HG03066 (cell line): ENCODE results near the gene CARD10.

Experiments
- ATAC-seq: cut with Tn5 transposase; IDR thresholded peaks from one replicate; pipeline ENCODE4 v1.9.1; 2021; ENCODE audit warnings: low read depth; ENCODE audit not compliant: unreplicated experiment

The CARD10 gene

GRCh38 chr22:37519268-37520195 is at the start of gene CARD10:
TSS of gene CARD10 (minus strand) at chr22:37519415. CDS start at chr22:37519200, 215 bp downstream.
- no peak for ATAC-seq

- ATAC-seq, result no peak
Measured at GRCh38 chr22:37568448-37569008, 49.3 kb upstream of the CARD10 start.

- no peak for ATAC-seq
Measured at GRCh38 chr22:37568012-37568411, 48.8 kb upstream of the CARD10 start.

- no peak for ATAC-seq
Measured at GRCh38 chr22:37566903-37567798, 47.9 kb upstream of the CARD10 start.

GRCh38 chr22:37566329-37566837 is 47.2 kb upstream of the CARD10 start:
- ATAC-seq, result no peak

- ATAC-seq, result no peak
Measured at GRCh38 chr22:37565830-37566229, 46.6 kb upstream of the CARD10 start.

- no peak for ATAC-seq
Measured at GRCh38 chr22:37564111-37564711, 45.0 kb upstream of the CARD10 start.

- ATAC-seq, result no peak
Measured at GRCh38 chr22:37563153-37564081, 44.2 kb upstream of the CARD10 start.

GRCh38 chr22:37562049-37562875 is 43.0 kb upstream of the CARD10 start:
- ATAC-seq, result no peak

GRCh38 chr22:37561212-37562048 is 42.2 kb upstream of the CARD10 start:
- ATAC-seq, result no peak

GRCh38 chr22:37560608-37561211 is 41.5 kb upstream of the CARD10 start:
- no peak for ATAC-seq

- ATAC-seq, result no peak
Measured at GRCh38 chr22:37559901-37560607, 40.8 kb upstream of the CARD10 start, which contains the start of gene CDC42EP1. TSS of gene CDC42EP1 (plus strand) at chr22:37560480. CDS start at chr22:37566350, 5,870 bp downstream.

- no peak for ATAC-seq
Measured at GRCh38 chr22:37559521-37559900, 40.3 kb upstream of the CARD10 start.

GRCh38 chr22:37558815-37559214 is 39.6 kb upstream of the CARD10 start:
- no peak for ATAC-seq

- ATAC-seq, result no peak
Measured at GRCh38 chr22:37557321-37558001, 38.2 kb upstream of the CARD10 start.

- no peak for ATAC-seq
Measured at GRCh38 chr22:37556710-37557109, 37.5 kb upstream of the CARD10 start.
